Measurements from ENCODE around the gene TRPV4.

Gene TRPV4

GRCh38 chr12:109738878-109739665 lies 94.1 kb downstream of the TRPV4 start:
- Histone ChIP-seq H3K27me3 (replicated peaks; ENCODE audit: control insufficient read depth, insufficient read depth, low read length) (peaks cover 41% of the 10 kb centered on the region), H3K4me1 (ENCODE audit: control insufficient read depth, insufficient read depth, low read length) (no peaks in the 10 kb centered on the region), H3K4me3 (ENCODE audit: low read length) (no peak overlapping the region)

GRCh38 chr12:109738209-109738608 lies 95.0 kb downstream of the TRPV4 start:
- Histone ChIP-seq H3K4me3 (ENCODE audit: low read length) (no peak overlapping the region), H3K9ac (ENCODE audit: low read length) (no peak overlapping the region), H3K9me3 (ENCODE audit: control insufficient read depth, low read length) (no peaks in the 10 kb centered on the region), H3K4me1 (ENCODE audit: control insufficient read depth, insufficient read depth, low read length) (no peaks in the 10 kb centered on the region), H3K27me3 (replicated peaks; ENCODE audit: control insufficient read depth, insufficient read depth, low read length) (peaks cover 47% of the 10 kb centered on the region), H3K36me3 (ENCODE audit: control insufficient read depth, insufficient read depth, low read length, severe bottlenecking) (no peaks in the 10 kb centered on the region)
- no peak for DNase-seq (ENCODE audit: low read depth)

More at GRCh38 chr12:109738878-109739665, 94.1 kb downstream of the TRPV4 start:
- no peaks in the 10 kb centered on the region for H3K9me3 ChIP-seq (ENCODE audit: control insufficient read depth, low read length)
- H3K36me3 ChIP-seq (ENCODE audit: control insufficient read depth, insufficient read depth, low read length, severe bottlenecking) = no peaks in the 10 kb centered on the region
- DNase-seq (ENCODE audit: low read depth) = no peak
- no peak overlapping the region for H3K9ac ChIP-seq (ENCODE audit: low read length)

DNA sequence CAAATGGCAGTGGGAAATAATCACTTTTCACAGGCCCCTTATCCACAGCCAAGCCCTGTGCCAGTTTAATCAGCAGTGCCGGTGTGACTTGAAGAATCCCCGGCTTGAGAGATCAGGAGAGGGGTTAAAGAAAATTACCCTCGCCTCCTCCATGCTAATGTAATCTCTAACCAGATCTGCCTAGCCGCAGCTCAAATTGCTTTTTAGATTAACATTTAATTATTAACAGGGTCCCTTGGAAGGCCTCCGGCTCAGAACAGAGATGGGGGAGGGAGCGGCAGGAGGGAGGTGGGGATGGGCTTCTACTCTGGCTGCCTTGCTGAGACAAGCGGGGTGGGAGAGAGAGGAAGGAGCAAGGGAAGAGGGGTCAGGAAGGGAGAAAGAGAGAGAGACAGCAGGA lies 95.6 kb downstream of the TRPV4 start:
- DNase-seq (ENCODE audit: low read depth) = no peak
- H3K4me3 ChIP-seq (ENCODE audit: low read length) = no peak overlapping the region

DNA sequence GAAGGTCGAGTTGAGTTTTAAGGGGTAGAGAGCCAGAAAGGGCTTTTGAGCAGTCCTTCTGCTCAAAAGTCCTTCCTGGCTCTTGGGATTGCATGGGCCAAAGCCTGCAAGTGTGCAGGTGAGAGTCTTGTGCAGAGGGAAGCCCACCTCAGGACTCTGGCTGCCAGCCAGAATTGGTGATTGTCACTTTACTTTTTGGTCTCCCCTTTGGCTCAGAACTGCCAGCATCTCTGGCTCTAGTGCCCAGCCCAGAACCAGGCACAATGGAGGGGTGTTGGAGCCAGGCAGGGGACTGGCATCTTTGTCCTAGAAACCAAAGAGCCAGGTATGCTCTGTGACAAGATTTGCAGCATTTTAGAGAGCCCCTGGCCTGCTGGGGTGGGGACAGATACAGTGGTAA lies 96.1 kb downstream of the TRPV4 start:
- no peak overlapping the region for H3K4me3 ChIP-seq (ENCODE audit: low read length)

More for the DNA sequence above, 95.6 kb downstream of the TRPV4 start:
- H3K4me1 ChIP-seq (ENCODE audit: control insufficient read depth, insufficient read depth, low read length) = no peaks in the 10 kb centered on the region
- no peaks in the 10 kb centered on the region for H3K36me3 ChIP-seq (ENCODE audit: control insufficient read depth, insufficient read depth, low read length, severe bottlenecking)
- H3K9ac ChIP-seq (ENCODE audit: low read length) = no peak overlapping the region
- peaks cover 51% of the 10 kb centered on the region for H3K27me3 ChIP-seq (replicated peaks; ENCODE audit: control insufficient read depth, insufficient read depth, low read length)
- no peaks in the 10 kb centered on the region for H3K9me3 ChIP-seq (ENCODE audit: control insufficient read depth, low read length)

DNA sequence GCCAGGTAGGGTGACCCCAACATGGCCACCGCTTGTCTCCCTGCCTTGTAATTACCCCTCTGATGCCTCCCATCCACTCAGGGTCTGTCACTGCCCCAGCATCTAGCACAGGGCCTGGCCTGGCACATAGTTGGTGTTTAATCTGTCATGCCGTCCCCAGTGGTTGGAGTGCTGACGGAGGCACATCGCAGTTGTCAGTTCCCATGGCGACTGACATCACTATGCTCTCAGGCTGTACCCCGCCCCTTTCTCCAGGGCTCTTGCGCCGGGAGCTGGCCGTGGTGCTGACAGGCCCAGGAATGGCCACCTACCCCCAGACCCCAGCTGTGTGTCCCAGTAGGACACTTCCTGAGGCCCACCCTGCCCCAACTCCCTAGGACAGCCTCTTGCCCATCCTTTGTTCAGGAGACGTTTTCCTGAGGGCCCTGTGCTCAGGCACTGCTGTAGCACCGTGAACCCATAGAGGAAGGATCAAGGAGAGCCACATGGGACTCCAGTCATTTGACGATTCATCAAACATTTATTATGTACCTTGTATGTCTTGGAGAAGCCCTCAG lies 96.6 kb downstream of the TRPV4 start:
- Histone ChIP-seq H3K36me3 (ENCODE audit: control insufficient read depth, insufficient read depth, low read length, severe bottlenecking) (no peaks in the 10 kb centered on the region), H3K9me3 (ENCODE audit: control insufficient read depth, low read length) (no peaks in the 10 kb centered on the region), H3K4me1 (ENCODE audit: control insufficient read depth, insufficient read depth, low read length) (no peaks in the 10 kb centered on the region), H3K9ac (ENCODE audit: low read length) (no peak overlapping the region), H3K4me3 (ENCODE audit: low read length) (no peak overlapping the region), H3K27me3 (replicated peaks; ENCODE audit: control insufficient read depth, insufficient read depth, low read length) (peaks cover 54% of the 10 kb centered on the region)
- DNase-seq (ENCODE audit: low read depth) = peak; percentile 62

More for the DNA sequence above, 96.1 kb downstream of the TRPV4 start:
- no peaks in the 10 kb centered on the region for H3K9me3 ChIP-seq (ENCODE audit: control insufficient read depth, low read length)
- no peak for DNase-seq (ENCODE audit: low read depth)
- peaks cover 52% of the 10 kb centered on the region for H3K27me3 ChIP-seq (replicated peaks; ENCODE audit: control insufficient read depth, insufficient read depth, low read length)
- H3K9ac ChIP-seq (ENCODE audit: low read length) = no peak overlapping the region
- H3K4me1 ChIP-seq (ENCODE audit: control insufficient read depth, insufficient read depth, low read length) = no peaks in the 10 kb centered on the region
- no peaks in the 10 kb centered on the region for H3K36me3 ChIP-seq (ENCODE audit: control insufficient read depth, insufficient read depth, low read length, severe bottlenecking)

DNA sequence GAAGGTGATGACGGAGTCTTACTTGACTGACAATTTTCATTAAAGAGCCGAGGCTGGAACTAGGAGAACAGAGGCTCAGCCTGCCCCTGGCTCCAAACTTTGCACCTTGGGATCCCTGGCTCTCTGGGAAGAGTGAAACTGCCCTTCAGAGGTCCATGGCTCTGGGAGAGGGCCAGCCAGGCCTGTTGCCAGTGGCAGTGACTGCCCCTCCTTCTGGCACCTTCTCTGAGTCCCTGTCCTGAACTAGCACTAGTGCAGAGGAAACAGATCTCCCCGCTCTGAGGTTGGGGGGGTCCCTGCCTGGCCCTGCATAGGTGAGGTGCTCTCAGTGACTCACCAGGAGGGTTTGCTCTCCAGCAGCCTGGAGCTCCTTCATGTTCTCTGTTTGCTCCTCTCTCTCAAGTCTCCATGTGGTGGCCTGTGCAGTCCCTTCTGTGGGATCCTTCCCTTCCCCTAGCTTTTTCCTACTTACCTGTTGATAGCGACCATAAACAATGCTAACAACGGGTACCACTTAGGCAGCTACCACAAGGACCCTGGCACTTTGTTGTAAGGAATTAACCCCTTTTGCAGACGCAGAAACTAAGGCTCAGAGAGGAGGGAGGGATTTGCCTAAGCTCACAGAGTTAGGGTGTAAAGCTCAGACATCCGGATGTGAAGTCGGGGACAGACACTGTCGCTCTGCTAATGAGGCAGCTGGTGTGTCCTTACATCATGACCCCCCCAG lies 97.2 kb downstream of the TRPV4 start:
- Histone ChIP-seq H3K4me3 (ENCODE audit: low read length) (no peak overlapping the region), H3K9me3 (ENCODE audit: control insufficient read depth, low read length) (no peaks in the 10 kb centered on the region), H3K36me3 (ENCODE audit: control insufficient read depth, insufficient read depth, low read length, severe bottlenecking) (no peaks in the 10 kb centered on the region), H3K4me1 (ENCODE audit: control insufficient read depth, insufficient read depth, low read length) (no peaks in the 10 kb centered on the region), H3K27me3 (replicated peaks; ENCODE audit: control insufficient read depth, insufficient read depth, low read length) (peaks cover 58% of the 10 kb centered on the region), H3K9ac (ENCODE audit: low read length) (no peak overlapping the region)
- no peak for DNase-seq (ENCODE audit: low read depth)

GRCh38 chr12:109735051-109735521 lies 98.1 kb downstream of the TRPV4 start:
- no peak overlapping the region for H3K9ac ChIP-seq (ENCODE audit: low read length)
- DNase-seq (ENCODE audit: low read depth) = no peak
- no peak overlapping the region for H3K4me3 ChIP-seq (ENCODE audit: low read length)
- H3K4me1 ChIP-seq (ENCODE audit: control insufficient read depth, insufficient read depth, low read length) = no peaks in the 10 kb centered on the region
- H3K27me3 ChIP-seq (replicated peaks; ENCODE audit: control insufficient read depth, insufficient read depth, low read length) = peaks cover 59% of the 10 kb centered on the region
- H3K9me3 ChIP-seq (ENCODE audit: control insufficient read depth, low read length) = no peaks in the 10 kb centered on the region
- H3K36me3 ChIP-seq (ENCODE audit: control insufficient read depth, insufficient read depth, low read length, severe bottlenecking) = no peaks in the 10 kb centered on the region

- Histone ChIP-seq H3K4me1 (ENCODE audit: control insufficient read depth, insufficient read depth, low read length) (no peaks in the 10 kb centered on the region), H3K4me3 (ENCODE audit: low read length) (no peak overlapping the region), H3K27me3 (replicated peaks; ENCODE audit: control insufficient read depth, insufficient read depth, low read length) (peaks cover 59% of the 10 kb centered on the region), H3K9me3 (ENCODE audit: control insufficient read depth, low read length) (no peaks in the 10 kb centered on the region), H3K9ac (ENCODE audit: low read length) (no peak overlapping the region), H3K36me3 (ENCODE audit: control insufficient read depth, insufficient read depth, low read length, severe bottlenecking) (no peaks in the 10 kb centered on the region)
- DNase-seq (ENCODE audit: low read depth) = no peak
Measured at GRCh38 chr12:109734219-109735000, 98.8 kb downstream of the TRPV4 start.

All from adipocyte (in vitro differentiated cells).